Esophagus mucosa (tissue), 1 donor: ENCODE results near the gene CTNNA1. TPM values are rescaled to one million over a fixed set of nuclear protein-coding genes. Genes with fewer than 3 reads are reported as not detected.

Source experiments
- ATAC-seq: fragments of 200-7000 bp; cut with Tn5 transposase; one replicate; pipeline ENCODE4 v1.9.1; 2020
- total RNA-seq: library from RNA; stranded (reverse); gene quantifications from one replicate; pipeline ENCODE4 v1.2.4, GENCODE V29; 2023
- donor health status: DM: yes; HTN: yes; CAD: no.

CTNNA1 gene
- total RNA-seq, 1 donor from 2014 or later, result 332 TPM

DNA sequence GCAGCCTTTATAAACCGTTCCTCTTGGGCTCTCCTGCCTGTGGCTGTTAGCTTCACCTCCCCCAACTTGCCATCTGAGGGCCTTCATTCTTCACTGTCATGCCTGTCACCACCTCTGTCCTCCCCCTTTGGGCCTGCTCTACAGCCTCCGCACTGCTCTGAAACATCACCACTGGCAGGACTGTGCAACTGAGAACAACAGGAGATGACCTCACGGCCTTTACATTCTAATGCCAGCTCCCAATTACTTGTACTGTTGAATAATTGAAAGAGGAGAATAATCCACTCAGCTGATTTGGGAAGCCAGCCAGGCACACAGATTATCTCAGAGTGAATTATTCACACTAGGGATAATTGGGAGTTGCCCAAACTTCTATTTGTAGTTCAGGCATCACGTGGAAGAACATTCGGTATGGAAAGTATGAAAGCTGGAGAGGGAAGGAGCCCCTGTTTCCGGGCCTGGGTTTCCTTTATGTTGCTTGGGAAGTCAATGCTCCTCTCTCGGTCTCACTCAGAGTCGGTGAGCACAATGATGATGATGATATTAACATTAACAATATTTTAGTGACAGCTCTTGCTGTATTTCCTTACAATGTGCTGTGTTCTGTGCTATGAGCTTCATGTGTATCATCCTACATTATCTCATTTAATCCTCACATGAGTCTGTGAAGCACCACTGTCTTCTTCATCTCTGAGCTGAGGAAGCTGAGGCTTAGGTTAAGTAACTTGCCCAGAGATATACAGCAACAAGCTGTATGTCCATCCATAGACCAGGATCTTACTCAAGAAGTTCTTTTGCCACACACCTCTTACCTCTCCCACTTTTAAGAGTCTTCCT is 221.2 kb downstream of the CTNNA1 start:
- ATAC-seq, result peak; percentile 50

DNA sequence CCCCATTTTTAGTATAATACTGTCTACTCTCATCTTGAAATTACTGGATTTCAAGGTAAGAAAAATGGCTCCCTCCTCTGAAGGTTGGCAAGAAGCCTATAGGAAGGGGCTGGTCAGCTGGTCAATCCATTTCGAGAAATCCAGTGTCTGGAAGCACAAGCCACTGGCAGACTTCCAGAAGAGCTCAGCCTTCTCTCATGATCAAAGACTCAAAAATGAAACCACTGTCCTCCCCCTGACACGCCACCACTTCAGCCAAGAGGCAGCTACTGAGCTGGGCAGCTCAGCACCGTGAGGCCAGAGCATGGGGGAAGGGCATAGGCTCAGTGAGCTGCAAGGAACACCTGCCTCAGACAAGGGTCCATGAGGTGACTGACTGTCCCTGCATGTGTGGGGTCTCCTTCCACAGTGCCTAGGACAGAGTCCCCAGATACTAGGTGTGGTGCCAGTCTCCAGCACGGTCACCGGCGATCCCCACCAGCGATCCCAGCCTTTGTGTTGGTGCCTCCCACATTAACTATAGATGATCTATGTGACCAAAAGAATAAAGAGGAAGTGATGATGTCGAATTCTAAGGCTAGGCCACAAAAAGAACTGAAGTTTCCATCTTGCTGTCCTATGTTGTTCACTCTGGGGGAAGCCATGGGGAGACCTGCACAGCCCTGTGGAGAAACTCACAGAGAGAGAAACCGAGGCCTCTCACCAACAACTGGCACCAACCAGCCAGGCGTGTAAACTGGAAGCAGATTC is 222.0 kb downstream of the CTNNA1 start:
- ATAC-seq, result peak; percentile 36

DNA sequence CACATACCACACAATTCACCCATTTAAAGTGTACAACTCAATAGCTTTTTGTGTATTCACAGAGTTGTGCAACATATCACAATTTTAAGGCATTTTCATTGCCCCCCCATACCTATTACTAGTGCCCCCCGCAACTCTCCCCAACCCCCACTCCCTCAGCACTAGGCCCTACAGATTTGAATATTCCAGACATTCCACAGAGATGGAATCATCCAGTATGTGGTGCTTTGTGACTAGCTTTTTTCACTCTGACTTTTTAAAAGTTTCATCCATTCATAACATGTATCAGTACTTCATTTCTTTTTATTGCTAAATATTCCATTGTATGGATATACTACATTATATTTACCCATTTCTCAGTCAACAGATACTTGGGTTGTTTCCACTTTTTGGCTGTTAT is 224.9 kb downstream of the CTNNA1 start:
- ATAC-seq, result no peak

DNA sequence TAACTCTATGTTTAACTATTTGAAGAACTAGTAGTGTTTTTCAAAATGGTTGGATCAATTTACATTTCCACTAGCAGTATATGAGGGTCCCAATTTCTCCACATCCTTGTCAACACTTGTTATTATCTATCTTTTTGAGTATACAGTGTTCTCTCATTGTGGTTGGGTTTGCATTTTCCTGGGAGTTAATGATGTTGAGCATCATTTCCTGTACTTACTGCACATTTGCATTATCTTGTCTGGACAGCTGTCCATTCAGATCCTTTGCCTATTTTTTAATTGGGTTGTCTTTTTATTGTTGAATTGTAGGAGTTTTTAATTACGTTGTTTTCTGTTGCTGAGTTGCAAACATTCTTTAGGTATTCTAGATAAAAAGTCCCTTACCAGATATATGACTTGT is 225.4 kb downstream of the CTNNA1 start:
- ATAC-seq, result no peak

DNA sequence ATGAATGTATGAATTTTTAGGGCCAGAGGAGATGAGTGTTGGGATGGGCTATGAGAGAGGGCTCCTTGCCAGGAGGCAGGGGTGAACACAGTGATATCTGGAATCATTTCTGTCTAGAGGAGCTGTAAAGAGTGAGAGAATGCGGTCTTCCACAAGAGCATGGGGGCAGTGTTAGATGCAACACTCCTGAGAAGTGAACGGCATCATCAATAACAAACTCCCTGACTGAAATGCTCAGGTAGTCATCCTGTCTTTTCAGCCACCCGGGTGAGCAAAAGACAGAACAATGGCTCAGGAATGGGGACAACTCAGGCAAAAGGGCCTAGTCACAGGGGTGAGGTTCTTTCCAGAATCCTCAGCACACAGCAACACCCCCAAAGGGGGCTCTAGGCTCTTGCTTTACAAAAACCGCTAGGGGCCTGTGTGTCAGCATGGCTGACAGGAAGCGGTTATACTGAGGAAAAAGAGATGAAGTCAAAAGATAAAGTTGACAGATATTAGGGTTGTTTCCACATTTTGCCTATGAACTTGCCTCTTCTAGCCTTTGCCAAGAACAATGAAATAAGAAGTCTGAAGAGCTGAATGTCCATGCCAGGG is 226.6 kb downstream of the CTNNA1 start:
- ATAC-seq, result no peak

DNA sequence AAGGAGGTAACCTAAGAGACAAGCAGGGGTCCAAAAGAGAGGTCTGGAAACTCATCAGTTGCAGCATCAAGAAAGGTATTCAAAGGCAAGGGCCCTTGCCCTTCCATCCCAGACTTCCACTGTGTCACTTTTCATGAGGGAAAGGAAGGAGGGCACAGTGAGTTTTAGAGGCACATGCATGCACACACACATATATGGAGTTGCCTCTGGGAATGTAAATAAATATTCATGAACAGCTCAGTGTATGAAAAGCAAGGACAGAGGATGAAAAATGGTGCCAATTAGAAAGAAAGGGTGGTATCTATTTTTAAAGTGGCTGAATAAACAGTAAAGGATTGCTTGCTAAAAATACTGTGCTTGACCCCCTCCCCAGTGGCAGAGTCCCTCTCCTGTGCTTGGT is 227.2 kb downstream of the CTNNA1 start:
- no peak for ATAC-seq

DNA sequence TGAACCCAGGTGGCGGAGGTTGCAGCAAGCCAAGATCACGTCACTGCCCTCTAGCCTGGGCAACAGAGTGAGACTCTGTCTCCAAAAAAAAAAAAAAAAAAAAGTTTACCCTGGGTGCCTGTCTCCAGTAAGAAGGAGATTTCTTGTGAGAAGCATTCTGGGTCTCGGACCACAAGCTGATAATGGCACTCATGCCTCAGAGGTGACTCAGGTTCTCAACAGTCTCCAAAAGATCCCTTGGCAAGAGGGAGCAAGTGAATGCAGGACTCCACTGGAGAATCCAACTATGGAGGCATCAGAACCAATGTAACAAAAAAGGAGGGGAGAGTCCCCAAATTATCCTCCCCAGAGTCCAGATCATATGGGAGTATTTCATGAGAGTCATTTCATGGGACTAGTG is 227.9 kb downstream of the CTNNA1 start:
- ATAC-seq, result no peak

DNA sequence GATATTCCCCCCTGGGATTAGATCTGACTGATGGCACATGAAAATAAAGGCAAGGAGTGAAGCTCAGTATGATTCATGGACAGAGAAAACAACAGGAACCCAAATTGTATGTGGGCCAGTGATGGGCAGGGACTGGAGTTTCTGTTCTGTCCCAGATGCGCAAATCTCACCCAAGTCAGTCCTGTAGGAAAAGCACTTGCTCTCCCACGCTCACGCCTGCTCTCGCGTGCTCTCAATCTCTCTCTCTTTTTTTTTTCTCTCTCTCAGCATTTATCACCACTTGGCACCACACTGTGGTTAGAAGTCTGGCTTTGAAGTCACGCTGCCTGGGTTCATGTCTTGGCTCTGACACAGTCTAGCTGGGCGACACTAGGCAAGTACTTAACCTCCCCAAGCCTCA is 228.4 kb downstream of the CTNNA1 start:
- no peak for ATAC-seq

DNA sequence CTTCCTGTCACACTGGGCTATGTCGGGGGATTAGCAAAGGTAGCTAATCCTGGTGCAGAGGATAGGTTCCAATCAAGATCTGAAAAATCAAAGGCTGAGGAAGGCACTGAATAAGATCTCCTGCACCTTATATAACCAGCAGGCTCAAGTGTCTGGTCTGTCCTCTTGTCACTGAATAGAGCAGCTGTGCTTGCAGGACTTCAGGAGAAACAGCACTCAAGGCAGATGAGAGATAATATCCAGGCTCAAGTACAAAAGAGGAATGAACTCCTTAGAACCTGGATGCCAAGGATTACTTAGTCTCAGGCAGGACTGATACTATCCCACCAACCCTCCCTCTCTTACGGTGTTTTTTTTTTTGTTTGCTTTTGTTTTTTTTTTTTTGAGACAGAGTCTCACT is 230.8 kb downstream of the CTNNA1 start:
- no peak for ATAC-seq

Other genes starting within 250 kb of the CTNNA1 start
- gene ETF1, start 210.2 kb upstream of the CTNNA1 start, total RNA-seq, result 125 TPM
- gene HSPA9, start 178.0 kb upstream of the CTNNA1 start, total RNA-seq, result 176 TPM
- gene LRRTM2, start 121.9 kb downstream of the CTNNA1 start, total RNA-seq, result 0.20 TPM